ENCODE measurements around the gene PCYT1B. TPM values are rescaled to one million over a fixed set of nuclear protein-coding genes. Genes with fewer than 3 reads are reported as not detected.

PCYT1B gene
- total RNA-seq, 2 experiments from 2014 or later = not detected

DNA sequence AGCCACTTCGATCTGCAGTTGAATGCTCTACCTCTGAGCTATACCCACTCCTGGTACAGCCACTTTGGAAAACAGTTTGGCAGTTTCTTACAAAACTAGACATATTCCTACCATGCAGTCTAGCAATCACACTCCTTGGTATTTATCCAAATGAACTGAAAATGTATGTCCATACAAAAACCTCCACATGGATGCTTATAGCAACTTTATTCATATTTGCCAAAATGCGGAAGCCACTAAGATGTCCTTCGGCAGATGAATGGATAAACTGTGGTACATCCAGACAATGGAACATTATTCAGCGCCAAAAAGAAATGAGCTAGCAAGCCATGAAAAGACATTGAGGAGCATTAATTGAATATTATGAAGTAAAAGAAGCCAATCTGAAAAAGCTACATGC, 45.3 kb downstream of the PCYT1B start:
- H3K4me1 Mint-ChIP-seq (ENCODE audit: low read depth) = no peaks in the 10 kb centered on the region
- no peak overlapping the region for H3K27ac Mint-ChIP-seq
- no peaks in the 10 kb centered on the region for H3K36me3 Mint-ChIP-seq (ENCODE audit: low read depth)
- DNase-seq (no peak), ATAC-seq (ENCODE audit: poor library complexity) (no peak)
- intact Hi-C loops (cut with DNase I, micrococcal nuclease) = no loop called here
- CTCF ChIA-PET = no interaction called here
- no peaks in the 10 kb centered on the region for H3K27me3 Mint-ChIP-seq
- POLR2A ChIA-PET = no interaction called here
- no peaks in the 10 kb centered on the region for H3K9me3 Mint-ChIP-seq
- Histone ChIP-seq H3K4me3 (ENCODE audit: low read length) (no peak overlapping the region), H3K27me3 (ENCODE audit: control insufficient read depth in 1 of 2, insufficient read depth in 2 of 2, low read length in 2 of 2) (no peaks in the 10 kb centered on the region), H3K27ac (ENCODE audit: low read depth in 1 of 2, low read length in 2 of 2) (no peak overlapping the region), H3K36me3 (ENCODE audit: insufficient read depth, low read length) (no peaks in the 10 kb centered on the region), H3K4me1 (ENCODE audit: insufficient read depth, low read length) (no peaks in the 10 kb centered on the region), H3K9me3 (ENCODE audit: control insufficient read depth in 1 of 2, insufficient read depth in 1 of 2, low read length in 2 of 2) (no peaks in the 10 kb centered on the region)
- H3K4me3 Mint-ChIP-seq = no peak overlapping the region
- TF ChIP-seq, protein P1, sequence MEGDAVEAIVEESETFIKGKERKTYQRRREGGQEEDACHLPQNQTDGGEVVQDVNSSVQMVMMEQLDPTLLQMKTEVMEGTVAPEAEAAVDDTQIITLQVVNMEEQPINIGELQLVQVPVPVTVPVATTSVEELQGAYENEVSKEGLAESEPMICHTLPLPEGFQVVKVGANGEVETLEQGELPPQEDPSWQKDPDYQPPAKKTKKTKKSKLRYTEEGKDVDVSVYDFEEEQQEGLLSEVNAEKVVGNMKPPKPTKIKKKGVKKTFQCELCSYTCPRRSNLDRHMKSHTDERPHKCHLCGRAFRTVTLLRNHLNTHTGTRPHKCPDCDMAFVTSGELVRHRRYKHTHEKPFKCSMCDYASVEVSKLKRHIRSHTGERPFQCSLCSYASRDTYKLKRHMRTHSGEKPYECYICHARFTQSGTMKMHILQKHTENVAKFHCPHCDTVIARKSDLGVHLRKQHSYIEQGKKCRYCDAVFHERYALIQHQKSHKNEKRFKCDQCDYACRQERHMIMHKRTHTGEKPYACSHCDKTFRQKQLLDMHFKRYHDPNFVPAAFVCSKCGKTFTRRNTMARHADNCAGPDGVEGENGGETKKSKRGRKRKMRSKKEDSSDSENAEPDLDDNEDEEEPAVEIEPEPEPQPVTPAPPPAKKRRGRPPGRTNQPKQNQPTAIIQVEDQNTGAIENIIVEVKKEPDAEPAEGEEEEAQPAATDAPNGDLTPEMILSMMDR (IDR thresholded peaks at IDR 0.05) = no peak

DNA sequence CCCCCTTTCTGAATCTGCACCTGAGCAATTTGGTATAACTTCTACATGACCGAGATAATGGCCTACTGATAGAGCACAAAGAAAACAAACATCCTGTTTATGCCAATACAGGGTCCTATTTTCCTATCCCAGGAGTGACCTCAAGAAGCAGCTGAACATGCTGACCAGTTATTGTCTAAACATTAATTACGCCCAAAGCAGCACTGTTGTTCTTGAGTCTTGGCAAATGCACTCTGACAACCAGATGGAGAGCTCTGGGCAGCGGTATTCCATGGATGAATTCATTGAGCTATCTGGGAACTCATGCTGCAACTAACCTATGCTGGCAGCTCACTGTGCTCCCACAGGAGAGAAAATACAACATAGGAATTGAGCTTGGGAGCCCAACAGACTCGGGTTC, 52.6 kb downstream of the PCYT1B start:
- intact Hi-C loops (cut with DNase I, micrococcal nuclease) = no loop called here

DNA sequence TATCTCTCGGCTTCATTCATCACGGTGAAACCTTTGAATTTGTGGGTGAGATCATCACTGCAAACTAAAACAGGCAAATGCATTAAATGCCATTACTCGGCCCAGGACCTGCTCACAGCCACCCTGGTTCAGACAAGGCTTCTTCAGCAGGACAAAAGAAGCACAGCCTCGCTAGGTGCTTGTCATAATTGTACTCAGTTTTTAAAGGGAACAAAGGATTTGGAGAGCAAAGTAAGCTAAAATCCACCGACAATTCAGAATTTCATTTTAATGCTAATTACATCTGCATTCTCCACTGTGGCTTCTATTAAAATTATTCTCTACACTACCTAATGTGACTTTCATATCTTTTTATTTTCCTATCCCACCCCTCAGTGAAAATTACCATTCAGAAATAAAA, 57.0 kb downstream of the PCYT1B start:
- no peaks in the 10 kb centered on the region for H3K9me3 Mint-ChIP-seq
- no peak overlapping the region for H3K4me3 Mint-ChIP-seq
- no peaks in the 10 kb centered on the region for H3K9me3 ChIP-seq (ENCODE audit: control insufficient read depth in 1 of 2, insufficient read depth in 1 of 2, low read length in 2 of 2)
- POLR2A ChIA-PET = no interaction called here
- DNase-seq (no peak), ATAC-seq (ENCODE audit: poor library complexity) (no peak)
- H3K27me3 Mint-ChIP-seq = no peaks in the 10 kb centered on the region
- TF ChIP-seq, protein P1 (IDR thresholded peaks at IDR 0.05) = no peak
- H3K4me1 Mint-ChIP-seq (ENCODE audit: low read depth) = no peaks in the 10 kb centered on the region
- no peaks in the 10 kb centered on the region for H3K36me3 Mint-ChIP-seq (ENCODE audit: low read depth)
- no peaks in the 10 kb centered on the region for H3K4me1 ChIP-seq (ENCODE audit: insufficient read depth, low read length)
- intact Hi-C loops (cut with DNase I, micrococcal nuclease) = no loop called here
- no peaks in the 10 kb centered on the region for H3K27me3 ChIP-seq (ENCODE audit: control insufficient read depth in 1 of 2, insufficient read depth in 2 of 2, low read length in 2 of 2)
- H3K36me3 ChIP-seq (ENCODE audit: insufficient read depth, low read length) = no peaks in the 10 kb centered on the region
- no peak overlapping the region for H3K27ac Mint-ChIP-seq
- H3K4me3 ChIP-seq (ENCODE audit: low read length) = no peak overlapping the region
- CTCF ChIA-PET = no interaction called here
- no peak overlapping the region for H3K27ac ChIP-seq (ENCODE audit: low read depth in 1 of 2, low read length in 2 of 2)

More for the DNA sequence above, 52.6 kb downstream of the PCYT1B start:
- Mint-ChIP-seq H3K4me1 (ENCODE audit: low read depth) (no peaks in the 10 kb centered on the region), H3K36me3 (ENCODE audit: low read depth) (no peaks in the 10 kb centered on the region), H3K9me3 (no peaks in the 10 kb centered on the region), H3K27ac (no peak overlapping the region), H3K4me3 (no peak overlapping the region), H3K27me3 (no peaks in the 10 kb centered on the region)
- no peak for DNase-seq
- ATAC-seq (ENCODE audit: poor library complexity) = no peak
- ChIA-PET CTCF (no interaction called here), POLR2A (no interaction called here)
- Histone ChIP-seq H3K27ac (ENCODE audit: low read depth in 1 of 2, low read length in 2 of 2) (no peak overlapping the region), H3K4me3 (ENCODE audit: low read length) (no peak overlapping the region), H3K36me3 (ENCODE audit: insufficient read depth, low read length) (no peaks in the 10 kb centered on the region), H3K27me3 (ENCODE audit: control insufficient read depth in 1 of 2, insufficient read depth in 2 of 2, low read length in 2 of 2) (no peaks in the 10 kb centered on the region), H3K4me1 (ENCODE audit: insufficient read depth, low read length) (no peaks in the 10 kb centered on the region), H3K9me3 (ENCODE audit: control insufficient read depth in 1 of 2, insufficient read depth in 1 of 2, low read length in 2 of 2) (no peaks in the 10 kb centered on the region)
- TF ChIP-seq, protein P1 (IDR thresholded peaks at IDR 0.05) = no peak
